Gastroesophageal sphincter (tissue), 4 donors: ENCODE results near the gene CRYBB2. TPM values are rescaled to one million over a fixed set of nuclear protein-coding genes. Genes with fewer than 3 reads are reported as not detected.
"Not testable (repeated sequence)": the region's sequence is repeated elsewhere in the genome, so short reads cannot be mapped to it uniquely, and the experiment has no call there.

Experiments
- ATAC-seq: fragments of 150-250 bp; one replicate; pipeline ENCODE4 v1.9.1; 2016; ENCODE audit warnings: mild to moderate bottlenecking, moderate library complexity
- H3K27ac ChIP-seq, 4 donors: fragments of 200-600 bp; sonication (generic) in 3 of 4; 1 replicate in 3 of 4; 2 replicates in 1 of 4; pipeline ENCODE4 v1.5.1; 2016 to 2019
- H3K27me3 ChIP-seq: fragments of 200-600 bp; sonication (generic); one replicate; pipeline ENCODE4 v1.5.1; 2019
- H3K36me3 ChIP-seq, 2 donors: fragments of 200-600 bp; sonication (generic); one replicate each; pipeline ENCODE4 v1.5.1; 2019; ENCODE audit warnings: control low read depth in 1 of 2
- H3K4me1 ChIP-seq, 3 donors: fragments of 200-600 bp; sonication (generic); 1 replicate in 2 of 3; 2 replicates in 1 of 3; pipeline ENCODE4 v1.5.1; 2016 to 2019; ENCODE audit warnings: control low read depth in 2 of 3
- H3K4me3 ChIP-seq, 2 donors: fragments of 200-600 bp; sonication (generic); one replicate each; pipeline ENCODE4 v1.5.1; 2019; ENCODE audit warnings: mild to moderate bottlenecking in 1 of 2, moderate library complexity in 1 of 2
- H3K9me3 ChIP-seq, 3 donors: fragments of 200-600 bp; sonication (generic); one replicate each; pipeline ENCODE4 v1.5.1; 2017 to 2019; ENCODE audit warnings: control low read depth in 2 of 3
- WGBS, 2 donors: methylation state at CpG; one replicate each; pipeline ENCODE4 v1.1.5; 2018; ENCODE audit warnings: low coverage in 1 of 2; 5-methylcytosine and 5-hydroxymethylcytosine counted together
- small RNA-seq, 4 donors: library from RNA; depleted of rRNA; stranded (forward); fragments of <200 nt; gene quantifications; one replicate each; pipeline ENCODE3, GENCODE V24; 2016
- total RNA-seq, 4 donors: library from RNA; depleted of rRNA; stranded (reverse); fragments of >200 nt; gene quantifications; one replicate each; pipeline ENCODE4 v1.1.0, GENCODE V29; 2016

Gene CRYBB2
- total RNA-seq, 4 donors from 2014 or later, result not detected

DNA sequence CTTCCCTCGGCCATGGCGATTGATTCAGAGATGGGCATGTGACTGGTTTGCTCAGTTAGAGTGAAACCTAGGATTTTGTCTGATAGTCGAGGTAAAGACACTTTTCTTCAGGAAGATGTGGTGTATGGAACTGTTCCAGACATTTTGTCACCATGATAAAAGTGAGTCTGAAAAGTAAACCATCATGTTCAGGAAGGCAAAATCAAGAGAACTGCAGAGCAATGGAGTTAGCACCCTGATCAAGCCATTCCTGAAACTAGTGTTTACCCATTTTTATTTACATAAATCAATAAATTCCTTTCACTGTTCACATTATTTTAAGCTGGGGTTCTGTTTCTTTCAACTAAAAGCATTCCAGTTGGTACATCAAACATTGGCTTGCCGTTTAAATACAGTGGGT is 53.8 kb downstream of the CRYBB2 start:
- H3K36me3 ChIP-seq, H3K27ac ChIP-seq, H3K9me3 ChIP-seq, H3K4me3 ChIP-seq, ATAC-seq, H3K4me1 ChIP-seq: not testable (repeated sequence)
- H3K27me3 ChIP-seq, result peaks cover 21% of the 10 kb centered on the region
- 77 to 92% methylated on average over 2 to 4 of the region's 4 CpGs for WGBS, 2 donors

DNA sequence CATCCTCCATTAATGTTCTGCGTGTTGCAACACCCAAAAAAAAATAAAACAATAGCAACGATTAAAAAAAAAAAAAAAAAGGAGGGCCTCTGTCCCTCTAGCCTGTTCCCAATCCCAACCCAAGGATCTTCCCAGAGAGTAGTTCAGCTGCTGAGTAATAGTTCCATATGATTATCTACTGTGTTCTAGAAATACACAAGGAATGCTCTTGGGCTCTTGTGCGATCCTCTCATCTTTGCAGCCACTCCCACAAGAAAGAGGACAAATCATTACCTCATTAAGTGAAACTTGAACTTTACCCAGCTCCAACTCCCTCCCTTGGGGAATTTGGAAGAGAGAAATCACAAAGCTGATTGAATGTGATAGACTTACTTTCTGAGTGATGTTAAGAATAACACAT is 54.5 kb downstream of the CRYBB2 start:
- H3K9me3 ChIP-seq, H3K4me3 ChIP-seq, H3K4me1 ChIP-seq, H3K27ac ChIP-seq, H3K36me3 ChIP-seq, ATAC-seq: not testable (repeated sequence)
- 86% methylated on average over 2 of the region's 3 CpGs; no CpG with 5 or more reads in 1 of the 2 donors for WGBS, 2 donors
- H3K27me3 ChIP-seq, result peaks cover 20% of the 10 kb centered on the region

DNA sequence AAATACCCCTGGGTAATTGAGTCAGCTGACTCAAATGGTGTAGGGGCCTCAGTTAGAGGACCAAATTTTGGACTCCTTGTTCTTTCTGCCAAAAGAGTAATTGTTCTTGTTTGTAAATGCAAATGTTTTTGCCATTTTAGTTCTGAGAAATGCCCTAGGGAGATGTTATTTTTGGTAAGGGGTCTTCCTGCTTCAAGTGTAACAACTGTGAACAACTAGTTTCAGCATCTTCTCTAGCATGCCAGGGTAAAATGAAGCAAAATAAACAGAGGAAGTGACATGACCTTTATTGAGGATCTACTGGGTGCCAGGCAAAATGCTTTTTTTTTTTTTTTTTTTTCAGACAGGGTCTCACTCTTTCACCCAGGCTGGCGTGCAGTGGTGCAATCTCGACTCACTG is 60.7 kb downstream of the CRYBB2 start:
- peaks cover 67% of the 10 kb centered on the region for H3K27me3 ChIP-seq
- H3K4me1 ChIP-seq, result peaks cover 0 to 13% (median 0%) of the 10 kb centered on the region in 3 donors
- H3K4me3 ChIP-seq, H3K36me3 ChIP-seq, H3K9me3 ChIP-seq, ATAC-seq, H3K27ac ChIP-seq: not testable (repeated sequence)
- WGBS, 2 donors, result 40% methylated on average over 2 of the region's 2 CpGs; no CpG with 5 or more reads in 1 of the 2 donors

Small RNAs within 50 kb of the gene (small RNA-seq; reads per million reads assigned to genes)
- gene Z99916.2, result 0 reads per million in 4 donors

Other genes with a start within 250 kb of the CRYBB2 start
- gene CRYBB3, start 19.8 kb upstream of the CRYBB2 start, total RNA-seq, result not detected